Smooth muscle cell (in vitro differentiated cells): ENCODE measurements around the gene PKP4. TPM values are rescaled to one million over a fixed set of nuclear protein-coding genes. Genes with fewer than 3 reads are reported as not detected.

ENCODE experiments used
- DNase-seq: peaks from one replicate; lab custom pipeline; 2025; ENCODE audit not compliant: unreplicated experiment; lab: John Stamatoyannopoulos, UW
- H2AFZ ChIP-seq: fragments of 200-600 bp; sonication (generic); 2 replicates; pipeline ENCODE4 v1.6.0; 2016; ENCODE audit warnings: antibody characterized with exemption, low read depth, mild to moderate bottlenecking
- H3F3A ChIP-seq: fragments of 200-600 bp; sonication (generic); 2 replicates; pipeline ENCODE4 v1.6.0; 2017; ENCODE audit warnings: antibody characterized with exemption, low read depth
- H3K27ac ChIP-seq: fragments of 200-600 bp; sonication (generic); 2 replicates; pipeline ENCODE4 v1.5.1; 2016; ENCODE audit warnings: low read depth, mild to moderate bottlenecking
- H3K27me3 ChIP-seq: fragments of 200-600 bp; sonication (generic); 2 replicates; pipeline ENCODE4 v1.6.1; 2016; ENCODE audit warnings: low read depth, mild to moderate bottlenecking
- H3K36me3 ChIP-seq: fragments of 200-600 bp; sonication (generic); 2 replicates; pipeline ENCODE4 v1.5.1; 2016; ENCODE audit warnings: low read depth
- H3K4me1 ChIP-seq: fragments of 200-600 bp; sonication (generic); 2 replicates; pipeline ENCODE4 v1.5.1; 2016; ENCODE audit warnings: low read depth
- H3K4me2 ChIP-seq: fragments of 200-600 bp; sonication (generic); 2 replicates; pipeline ENCODE4 v1.6.0; 2016; ENCODE audit warnings: mild to moderate bottlenecking
- H3K4me3 ChIP-seq: fragments of 200-600 bp; sonication (generic); 2 replicates; pipeline ENCODE4 v1.5.1; 2016; ENCODE audit warnings: mild to moderate bottlenecking
- H3K79me2 ChIP-seq: fragments of 200-600 bp; sonication (generic); 2 replicates; pipeline ENCODE4 v1.6.0; 2016; ENCODE audit warnings: low read depth, mild to moderate bottlenecking
- H3K9ac ChIP-seq: fragments of 200-600 bp; sonication (generic); 2 replicates; pipeline ENCODE4 v1.6.0; 2016; ENCODE audit warnings: low read depth
- H3K9me3 ChIP-seq: fragments of 200-600 bp; sonication (generic); replicated peaks from 2 replicates; pipeline ENCODE4 v1.5.1; 2016; ENCODE audit warnings: low read depth
- H4K20me1 ChIP-seq: fragments of 200-600 bp; sonication (generic); 2 replicates; pipeline ENCODE4 v1.6.0; 2016; ENCODE audit warnings: low read depth
- CTCF ChIP-seq: fragments of 200-600 bp; sonication (generic); IDR thresholded peaks from 2 replicates; pipeline ENCODE4 v1.5.1; 2017; ENCODE audit warnings: borderline replicate concordance, mild to moderate bottlenecking, antibody characterized with exemption; ENCODE audit not compliant: insufficient read depth, poor library complexity, severe bottlenecking
- WGBS: methylation state at CpG from one replicate; pipeline ENCODE4 v1.1.7; 2016; ENCODE audit warnings: low lambda C conversion rate; 5-methylcytosine and 5-hydroxymethylcytosine counted together
- polyA plus RNA-seq: library from polyadenylated mRNA; unstranded; fragments of >200 nt; fragmentation: Nextera tagmentation; extraction: Ambion mirVana; gene quantifications from 2 replicates; pipeline ENCODE4 v1.2.1, GENCODE V29; 2016
- total RNA-seq: library from RNA; depleted of rRNA; stranded (reverse); fragments of >200 nt; gene quantifications from 2 replicates; pipeline ENCODE4 v1.2.3, GENCODE V29; 2014

Gene PKP4
- total and polyA plus RNA-seq, 2 experiments from 2014 or later: 2.4 to 14.0 TPM

- Histone ChIP-seq H3K79me2 (no peaks in the 10 kb centered on the region), H3K36me3 (no peaks in the 10 kb centered on the region), H3K27ac (no peak overlapping the region), H3K9ac (no peak overlapping the region), H3K9me3 (no peaks in the 10 kb centered on the region), H3K4me2 (no peak overlapping the region), H3K4me3 (no peak overlapping the region), H2AFZ (no peak overlapping the region), H3K27me3 (no peaks in the 10 kb centered on the region), H3F3A (no peaks in the 10 kb centered on the region), H4K20me1 (no peaks in the 10 kb centered on the region), H3K4me1 (no peaks in the 10 kb centered on the region)
- no peak for TF ChIP-seq CTCF
- 90% methylated on average over 5 of the region's 5 CpGs for whole genome bisulfite sequencing
- no peak for DNase-seq
Observed at GRCh38 chr2:158533009-158533408, 76.3 kb downstream of the PKP4 start.

GRCh38 chr2:158539176-158540005 lies 82.6 kb downstream of the PKP4 start:
- no peaks in the 10 kb centered on the region for H4K20me1 ChIP-seq
- no peaks in the 10 kb centered on the region for H3K4me1 ChIP-seq
- no peaks in the 10 kb centered on the region for H3F3A ChIP-seq
- H2AFZ ChIP-seq: no peak overlapping the region
- no peaks in the 10 kb centered on the region for H3K36me3 ChIP-seq
- DNase-seq: no peak
- no peaks in the 10 kb centered on the region for H3K9me3 ChIP-seq
- TF ChIP-seq CTCF: no peak
- H3K4me3 ChIP-seq: no peak overlapping the region
- no peaks in the 10 kb centered on the region for H3K27me3 ChIP-seq
- whole genome bisulfite sequencing: 96% methylated on average over 3 of the region's 3 CpGs
- no peak overlapping the region for H3K27ac ChIP-seq
- no peak overlapping the region for H3K4me2 ChIP-seq
- H3K9ac ChIP-seq: no peak overlapping the region
- no peaks in the 10 kb centered on the region for H3K79me2 ChIP-seq

- Histone ChIP-seq H3K36me3 (no peaks in the 10 kb centered on the region), H3K4me3 (no peak overlapping the region), H3K79me2 (no peaks in the 10 kb centered on the region), H3K27ac (no peak overlapping the region), H3F3A (no peaks in the 10 kb centered on the region), H4K20me1 (no peaks in the 10 kb centered on the region), H3K9me3 (no peaks in the 10 kb centered on the region), H3K4me1 (no peaks in the 10 kb centered on the region), H3K9ac (no peak overlapping the region), H3K27me3 (no peaks in the 10 kb centered on the region), H2AFZ (no peak overlapping the region), H3K4me2 (no peak overlapping the region)
- no peak for DNase-seq
- WGBS: 90% methylated on average over 1 of the region's 1 CpG
- TF ChIP-seq CTCF: no peak
Observed at GRCh38 chr2:158542577-158542976, 85.8 kb downstream of the PKP4 start.

GRCh38 chr2:158543957-158544356 lies 87.2 kb downstream of the PKP4 start:
- Histone ChIP-seq H3K36me3 (no peaks in the 10 kb centered on the region), H3K27ac (no peak overlapping the region), H3K9me3 (no peaks in the 10 kb centered on the region), H3K27me3 (no peaks in the 10 kb centered on the region), H3K9ac (no peak overlapping the region), H3K4me1 (no peaks in the 10 kb centered on the region), H3K79me2 (no peaks in the 10 kb centered on the region), H3K4me3 (no peak overlapping the region), H4K20me1 (no peaks in the 10 kb centered on the region), H3F3A (no peaks in the 10 kb centered on the region), H3K4me2 (no peak overlapping the region), H2AFZ (no peak overlapping the region)
- no peak for TF ChIP-seq CTCF
- WGBS: 98% methylated on average over 2 of the region's 2 CpGs
- DNase-seq: no peak
